Testis (tissue), 3 donors: ENCODE data around the gene HECW1. TPM values are rescaled to one million over a fixed set of nuclear protein-coding genes. Genes with fewer than 3 reads are reported as not detected.

Experiments used
- DNase-seq: peaks from one replicate; pipeline ENCODE4 v3.0.0-alpha.2; 2019
- H3K27ac ChIP-seq, 2 donors: fragments of 200-600 bp; sonication (generic); one replicate each; pipeline ENCODE4 v1.5.1; 2019
- H3K27me3 ChIP-seq: fragments of 200-600 bp; sonication (generic); one replicate; pipeline ENCODE4 v1.5.1; 2019
- H3K36me3 ChIP-seq: fragments of 200-600 bp; sonication (generic); one replicate; pipeline ENCODE4 v1.5.1; 2017; ENCODE audit warnings: low read depth; ENCODE audit errors: missing control alignments
- H3K4me1 ChIP-seq: fragments of 200-600 bp; sonication (generic); one replicate; pipeline ENCODE4 v1.5.1; 2019
- H3K4me3 ChIP-seq, 2 donors: fragments of 200-600 bp; sonication (generic); one replicate each; pipeline ENCODE4 v1.5.1; 2017 to 2019
- H3K9me3 ChIP-seq: fragments of 200-600 bp; sonication (generic); one replicate; pipeline ENCODE4 v1.5.1; 2017
- POLR2A ChIP-seq: fragments of 450-650 bp; IDR thresholded peaks from one replicate; pipeline ENCODE4 v1.6.1; 2017; ENCODE audit warnings: antibody characterized with exemption, mild to moderate bottlenecking, moderate library complexity
- WGBS, 2 donors: methylation state at CpG; one replicate each; pipeline ENCODE4 v1.1.5; 2018; 5-methylcytosine and 5-hydroxymethylcytosine counted together
- intact Hi-C: fragments of 100-400 bp; cut with DNase I; formaldehyde crosslinking; loops from one replicate; pipeline ENCODE4 v1.15.1; 2023; ENCODE audit warnings: low total_unique reads
- polyA plus RNA-seq: library from polyadenylated mRNA; stranded (reverse); fragments of 350-450 nt; fragmentation: Illumina TruSeq; extraction: RNeasy Lipid Tissue Mini Kit (QIAGEN cat#74804); gene quantifications from one replicate; pipeline ENCODE4 v1.2.3, GENCODE V29; 2014; ENCODE audit warnings: low read depth, low replicate concordance; ENCODE audit not compliant: insufficient read depth
- total RNA-seq, 2 donors: library from RNA; depleted of rRNA; stranded (reverse); fragments of >200 nt; gene quantifications; one replicate each; pipeline ENCODE4 v1.2.3, GENCODE V29; 2016
- TF ChIP-seq, protein P1 (sequence below), 3 experiments: fragments of 450-650 bp in 2 of 3; fragments of 200-600 bp in 1 of 3; sonication (generic) in 1 of 3; IDR thresholded peaks; one replicate each; pipeline ENCODE4 v1.5.1; 2016 to 2019; ENCODE audit warnings: antibody characterized with exemption in 3 of 3, mild to moderate bottlenecking in 2 of 3, moderate library complexity in 1 of 3

HECW1 gene
- total and polyA plus RNA-seq, 3 donors from 2014 or later, result 3.2 to 14.5 (median 5.0) TPM

DNA sequence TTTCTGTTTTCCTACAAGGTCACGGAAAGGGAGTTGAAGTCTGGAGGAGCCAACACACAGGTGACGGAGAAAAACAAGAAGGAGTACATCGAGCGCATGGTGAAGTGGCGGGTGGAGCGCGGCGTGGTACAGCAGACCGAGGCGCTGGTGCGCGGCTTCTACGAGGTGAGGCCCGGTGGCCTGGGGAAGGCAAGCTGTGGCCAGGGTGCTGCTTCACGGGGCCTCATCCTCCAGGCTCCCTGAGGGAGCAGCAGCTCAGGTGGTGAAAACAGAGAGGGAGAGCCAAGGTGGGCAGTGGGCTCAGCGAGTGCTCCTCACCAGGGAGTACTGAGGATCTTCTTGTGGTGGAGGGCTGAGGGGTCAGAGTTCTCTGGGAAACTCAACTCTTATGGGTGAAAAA lies 438.0 kb downstream of the HECW1 start:
- no peaks in the 10 kb centered on the region for H3K9me3 ChIP-seq
- TF ChIP-seq, protein P1, sequence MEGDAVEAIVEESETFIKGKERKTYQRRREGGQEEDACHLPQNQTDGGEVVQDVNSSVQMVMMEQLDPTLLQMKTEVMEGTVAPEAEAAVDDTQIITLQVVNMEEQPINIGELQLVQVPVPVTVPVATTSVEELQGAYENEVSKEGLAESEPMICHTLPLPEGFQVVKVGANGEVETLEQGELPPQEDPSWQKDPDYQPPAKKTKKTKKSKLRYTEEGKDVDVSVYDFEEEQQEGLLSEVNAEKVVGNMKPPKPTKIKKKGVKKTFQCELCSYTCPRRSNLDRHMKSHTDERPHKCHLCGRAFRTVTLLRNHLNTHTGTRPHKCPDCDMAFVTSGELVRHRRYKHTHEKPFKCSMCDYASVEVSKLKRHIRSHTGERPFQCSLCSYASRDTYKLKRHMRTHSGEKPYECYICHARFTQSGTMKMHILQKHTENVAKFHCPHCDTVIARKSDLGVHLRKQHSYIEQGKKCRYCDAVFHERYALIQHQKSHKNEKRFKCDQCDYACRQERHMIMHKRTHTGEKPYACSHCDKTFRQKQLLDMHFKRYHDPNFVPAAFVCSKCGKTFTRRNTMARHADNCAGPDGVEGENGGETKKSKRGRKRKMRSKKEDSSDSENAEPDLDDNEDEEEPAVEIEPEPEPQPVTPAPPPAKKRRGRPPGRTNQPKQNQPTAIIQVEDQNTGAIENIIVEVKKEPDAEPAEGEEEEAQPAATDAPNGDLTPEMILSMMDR (IDR thresholded peaks at IDR 0.05), result no peak
- TF ChIP-seq POLR2A, result no peak
- intact Hi-C loops, result no loop called here
- 91 to 93% methylated on average over 16 of the region's 16 CpGs for WGBS, 2 donors
- no peak overlapping the region for H3K4me3 ChIP-seq
- DNase-seq, result no peak
- H3K4me1 ChIP-seq, result no peaks in the 10 kb centered on the region
- H3K36me3 ChIP-seq, result no peaks in the 10 kb centered on the region
- no peaks in the 10 kb centered on the region for H3K27me3 ChIP-seq
- H3K27ac ChIP-seq, result no peak overlapping the region

DNA sequence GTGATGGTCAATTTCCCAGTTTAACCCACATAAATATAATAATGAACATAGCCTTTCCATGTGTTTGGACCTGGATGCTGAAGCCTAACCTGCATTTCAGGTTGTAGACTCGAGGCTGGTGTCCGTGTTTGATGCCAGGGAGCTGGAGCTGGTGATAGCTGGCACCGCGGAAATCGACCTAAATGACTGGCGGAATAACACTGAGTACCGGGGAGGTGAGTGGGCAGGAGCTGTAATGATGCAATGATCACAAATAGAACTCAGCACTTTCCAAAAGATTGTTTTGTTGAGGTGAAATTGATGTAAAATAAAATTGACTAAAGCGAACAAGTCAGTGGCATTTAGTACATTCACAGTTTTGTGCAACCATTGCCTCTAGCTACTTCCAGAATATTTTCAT lies 439.7 kb downstream of the HECW1 start:
- 79 to 86% methylated on average over 8 of the region's 8 CpGs for WGBS, 2 donors
- DNase-seq, result no peak
- Histone ChIP-seq H3K36me3 (no peaks in the 10 kb centered on the region), H3K27ac (no peak overlapping the region), H3K4me3 (no peak overlapping the region), H3K27me3 (no peaks in the 10 kb centered on the region), H3K4me1 (no peaks in the 10 kb centered on the region), H3K9me3 (no peaks in the 10 kb centered on the region)
- TF ChIP-seq POLR2A, result no peak
- TF ChIP-seq, protein P1 (IDR thresholded peaks at IDR 0.05), result no peak
- intact Hi-C loops, result no loop called here

DNA sequence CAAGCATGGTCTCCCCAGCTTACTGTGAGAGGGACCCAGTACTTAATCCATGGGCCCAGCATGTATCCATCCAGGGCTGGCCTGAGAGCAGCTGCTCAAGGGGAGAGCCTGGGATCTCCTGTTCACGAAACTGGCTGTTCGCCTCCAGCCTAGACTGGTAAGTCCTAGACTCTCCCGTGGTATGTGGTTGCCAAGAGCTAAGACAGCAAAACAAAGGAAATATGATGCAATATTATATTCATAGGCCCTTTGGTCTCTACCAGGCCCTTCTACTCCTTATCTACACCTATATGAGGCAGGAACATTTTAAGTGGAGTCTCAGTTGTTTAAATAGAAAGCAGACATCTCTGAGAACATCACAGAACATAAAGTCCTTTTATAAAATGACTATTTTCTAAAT lies 441.6 kb downstream of the HECW1 start:
- 74 to 77% methylated on average over 3 of the region's 3 CpGs for WGBS, 2 donors
- Histone ChIP-seq H3K9me3 (no peaks in the 10 kb centered on the region), H3K36me3 (no peaks in the 10 kb centered on the region), H3K27me3 (no peaks in the 10 kb centered on the region), H3K27ac (no peak overlapping the region), H3K4me3 (no peak overlapping the region), H3K4me1 (no peaks in the 10 kb centered on the region)
- DNase-seq, result no peak
- TF ChIP-seq POLR2A, result no peak
- TF ChIP-seq, protein P1 (IDR thresholded peaks at IDR 0.05), result no peak
- intact Hi-C loops, result no loop called here

DNA sequence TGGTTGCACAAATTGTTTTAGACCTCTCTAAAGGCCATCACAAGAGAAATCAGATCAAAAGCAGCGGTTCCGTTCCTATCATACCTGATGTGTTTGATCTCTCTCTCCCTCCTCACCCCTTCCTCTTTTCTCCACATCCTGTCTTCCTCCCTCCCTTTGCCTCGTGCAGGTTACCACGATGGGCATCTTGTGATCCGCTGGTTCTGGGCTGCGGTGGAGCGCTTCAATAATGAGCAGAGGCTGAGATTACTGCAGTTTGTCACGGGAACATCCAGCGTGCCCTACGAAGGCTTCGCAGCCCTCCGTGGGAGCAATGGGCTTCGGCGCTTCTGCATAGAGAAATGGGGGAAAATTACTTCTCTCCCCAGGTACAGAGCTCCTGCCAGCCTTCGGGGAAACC lies 442.0 kb downstream of the HECW1 start:
- no peaks in the 10 kb centered on the region for H3K27me3 ChIP-seq
- intact Hi-C loops, result no loop called here

More for the DNA sequence above, 442.0 kb downstream of the HECW1 start:
- Histone ChIP-seq H3K4me1 (no peaks in the 10 kb centered on the region), H3K36me3 (no peaks in the 10 kb centered on the region), H3K9me3 (no peaks in the 10 kb centered on the region), H3K27ac (no peak overlapping the region), H3K4me3 (no peak overlapping the region)
- WGBS, 2 donors, result 88 to 90% methylated on average over 11 to 15 of the region's 15 CpGs
- DNase-seq, result no peak
- TF ChIP-seq, protein P1 (IDR thresholded peaks at IDR 0.05), result no peak
- no peak for TF ChIP-seq POLR2A
